ENCODE data around the gene PDE8A. TPM values are rescaled to one million over a fixed set of nuclear protein-coding genes. Genes with fewer than 3 reads are reported as not detected.
A peak's percentile ranks its signal among the peaks of the same experiment; 100 is the strongest.

The PDE8A gene
- total RNA-seq, 2 donors from 2014 or later, result 40.7 to 44.2 TPM

DNA sequence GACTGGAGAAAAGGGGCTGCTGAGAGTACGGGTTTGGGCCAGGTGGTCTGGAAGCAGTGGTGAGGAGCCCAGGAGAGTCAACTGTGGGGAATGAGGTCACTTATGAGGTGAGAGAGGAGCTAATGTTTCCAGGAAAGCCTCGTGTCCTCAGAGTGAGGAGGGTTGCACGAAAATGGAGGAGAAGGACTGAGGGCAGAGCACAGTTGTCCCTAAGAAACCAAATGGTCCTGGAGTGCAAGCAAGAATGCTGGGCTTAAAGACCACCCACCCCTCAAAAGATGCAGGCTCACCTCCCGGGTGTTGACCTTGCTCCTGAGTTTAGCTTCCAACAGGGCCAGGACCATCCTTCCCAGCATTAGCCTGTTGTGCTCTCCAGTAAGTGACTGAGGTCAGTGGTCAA lies 133.2 kb downstream of the PDE8A start:
- Mint-ChIP-seq H3K27ac (no peak overlapping the region), H3K27me3 (no peaks in the 10 kb centered on the region), H3K4me3 (no peak overlapping the region), H3K4me1 (peaks cover 2% of the 10 kb centered on the region), H3K36me3 (ENCODE audit: low read depth) (peaks cover 16% of the 10 kb centered on the region)
- DNase-seq (no peak), ATAC-seq (no peak)
- H3K9me3 ChIP-seq (ENCODE audit: control insufficient read depth, low read length, poor library complexity, severe bottlenecking), result no peaks in the 10 kb centered on the region

DNA sequence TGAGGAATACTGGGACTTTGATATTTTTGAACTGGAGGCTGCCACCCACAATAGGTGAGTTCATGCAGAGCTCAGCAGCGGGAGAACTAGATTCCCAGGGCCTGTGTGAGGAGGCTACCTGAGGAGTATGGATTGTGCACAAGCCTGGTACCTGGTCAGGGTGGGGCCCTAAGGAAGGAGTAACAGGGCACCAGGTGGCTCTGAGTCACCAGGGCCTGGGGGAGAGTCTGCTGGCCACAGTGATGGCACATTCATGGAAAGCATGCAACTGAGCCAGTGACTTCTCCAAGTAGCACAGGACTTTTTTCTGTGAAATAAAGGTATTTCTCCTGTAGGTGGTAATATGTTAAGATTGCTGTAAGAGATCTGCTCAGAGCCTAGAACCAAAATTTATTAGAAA lies 134.4 kb downstream of the PDE8A start:
- Mint-ChIP-seq H3K4me3 (no peak overlapping the region), H3K27me3 (no peaks in the 10 kb centered on the region), H3K36me3 (ENCODE audit: low read depth) (peaks cover 16% of the 10 kb centered on the region), H3K27ac (no peak overlapping the region), H3K4me1 (peaks cover 2% of the 10 kb centered on the region)
- no peaks in the 10 kb centered on the region for H3K9me3 ChIP-seq (ENCODE audit: control insufficient read depth, low read length, poor library complexity, severe bottlenecking)
- DNase-seq (no peak), ATAC-seq (no peak)

DNA sequence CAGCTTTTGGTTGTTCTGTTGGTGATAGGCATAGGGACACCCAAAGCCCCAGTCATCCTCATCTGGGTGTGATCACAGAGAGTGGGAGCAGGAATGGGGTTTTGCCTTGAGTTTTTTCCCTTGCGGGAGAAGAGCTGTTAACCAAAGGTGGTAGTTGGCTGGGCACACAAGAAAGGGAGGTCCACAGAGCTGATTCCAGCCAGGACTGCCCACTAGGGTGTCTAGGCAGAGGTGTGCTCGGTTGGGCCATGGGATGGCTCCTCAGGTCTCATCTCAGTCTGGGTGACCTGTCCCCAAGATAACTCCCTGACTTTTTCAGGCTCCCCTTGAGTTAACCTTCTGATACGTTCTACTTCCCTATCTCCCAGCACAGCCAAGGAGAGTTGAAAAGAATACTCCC lies 134.8 kb downstream of the PDE8A start:
- H3K36me3 Mint-ChIP-seq (ENCODE audit: low read depth), result peaks cover 16% of the 10 kb centered on the region
- H3K9me3 ChIP-seq (ENCODE audit: control insufficient read depth, low read length, poor library complexity, severe bottlenecking), result no peaks in the 10 kb centered on the region
- H3K27ac Mint-ChIP-seq, result no peak overlapping the region
- H3K4me3 Mint-ChIP-seq, result no peak overlapping the region
- H3K27me3 Mint-ChIP-seq, result no peaks in the 10 kb centered on the region
- ATAC-seq, result no peak
- no peak for DNase-seq
- peaks cover 2% of the 10 kb centered on the region for H3K4me1 Mint-ChIP-seq

DNA sequence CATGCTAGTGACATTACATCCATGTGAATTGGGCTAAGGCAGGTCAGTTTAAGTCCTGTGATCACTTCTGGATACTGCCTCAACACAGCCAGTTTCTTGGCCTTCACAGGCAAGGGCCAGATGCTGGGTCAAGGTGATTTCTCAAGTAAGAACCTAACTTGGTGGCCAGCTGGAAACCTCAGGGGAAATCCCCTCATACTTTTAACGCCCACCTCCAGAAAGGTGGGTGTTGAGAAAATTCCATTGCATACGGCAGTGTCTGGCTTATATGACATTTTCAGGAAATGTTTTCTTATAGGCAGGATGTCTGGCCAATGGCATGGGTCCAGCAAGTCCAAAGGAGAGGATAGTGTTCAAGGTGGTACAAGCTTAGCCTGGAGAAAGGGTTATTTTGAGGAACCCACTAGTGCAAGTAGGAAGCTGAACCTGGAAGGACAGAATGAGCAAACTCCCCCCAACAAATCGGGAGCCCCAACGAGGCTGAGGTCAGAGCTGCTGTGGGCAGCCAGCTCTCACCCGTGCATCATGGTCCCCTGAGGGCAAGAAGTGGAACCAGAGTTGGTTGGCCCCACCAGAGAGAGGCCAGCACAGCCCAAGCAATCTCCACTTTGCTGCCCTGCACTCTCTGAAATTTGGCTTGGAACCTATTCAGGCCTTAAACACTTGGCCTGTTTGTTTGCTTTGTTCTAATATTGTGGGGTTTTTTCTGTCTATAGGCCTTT lies 135.4 kb downstream of the PDE8A start:
- no peaks in the 10 kb centered on the region for H3K9me3 ChIP-seq (ENCODE audit: control insufficient read depth, low read length, poor library complexity, severe bottlenecking)
- DNase-seq, result no peak
- no peak for ATAC-seq
- Mint-ChIP-seq H3K36me3 (ENCODE audit: low read depth) (peaks cover 20% of the 10 kb centered on the region), H3K4me3 (no peak overlapping the region), H3K27ac (no peak overlapping the region), H3K4me1 (peaks cover 2% of the 10 kb centered on the region), H3K27me3 (no peaks in the 10 kb centered on the region)

DNA sequence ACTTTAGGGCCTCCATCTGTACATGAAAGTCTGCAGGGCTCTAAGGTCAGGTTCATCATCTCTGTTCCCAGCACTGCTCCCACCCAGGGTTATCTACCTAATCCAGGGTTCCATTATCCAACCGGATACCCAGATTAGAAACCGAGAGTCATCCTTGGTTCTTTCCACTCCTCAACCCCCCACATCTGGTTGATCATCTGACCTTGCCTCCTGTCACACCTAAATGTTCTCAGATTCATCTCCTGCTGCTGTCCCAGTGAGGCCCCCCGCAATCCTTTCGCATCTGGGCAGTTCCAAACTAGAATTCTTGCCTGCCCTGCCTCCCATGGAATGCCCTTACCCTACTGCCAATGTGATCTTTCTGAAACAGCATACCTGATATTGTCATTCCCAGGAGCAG lies 136.5 kb downstream of the PDE8A start:
- DNase-seq, result no peak
- H3K4me1 Mint-ChIP-seq, result peaks cover 2% of the 10 kb centered on the region
- H3K27me3 Mint-ChIP-seq, result no peaks in the 10 kb centered on the region
- no peak overlapping the region for H3K4me3 Mint-ChIP-seq
- no peaks in the 10 kb centered on the region for H3K9me3 ChIP-seq (ENCODE audit: control insufficient read depth, low read length, poor library complexity, severe bottlenecking)
- peaks cover 20% of the 10 kb centered on the region for H3K36me3 Mint-ChIP-seq (ENCODE audit: low read depth)
- peak overlapping the region; percentile 77 for H3K27ac Mint-ChIP-seq
- ATAC-seq, result no peak

DNA sequence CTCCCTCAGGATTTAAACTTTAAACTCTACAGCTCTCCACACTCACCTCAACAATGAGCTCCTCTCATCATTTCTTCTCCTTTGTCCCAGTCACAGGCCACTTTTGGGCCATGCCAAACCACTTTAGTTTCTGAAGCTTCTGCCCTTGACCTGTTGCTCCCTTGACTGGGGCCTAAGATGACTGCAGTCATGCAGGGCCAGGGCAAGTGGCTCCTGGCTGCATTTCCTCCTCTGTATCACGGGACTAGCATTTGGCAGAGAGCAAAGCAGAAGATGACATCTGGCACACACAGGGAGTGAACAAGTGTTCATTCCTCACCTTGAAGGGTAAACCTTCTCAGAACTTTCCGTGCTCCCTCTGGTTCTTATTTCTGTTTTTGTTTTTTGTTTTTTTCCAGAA lies 136.9 kb downstream of the PDE8A start:
- ATAC-seq, result no peak
- H3K9me3 ChIP-seq (ENCODE audit: control insufficient read depth, low read length, poor library complexity, severe bottlenecking), result no peaks in the 10 kb centered on the region
- peaks cover 20% of the 10 kb centered on the region for H3K36me3 Mint-ChIP-seq (ENCODE audit: low read depth)
- no peak for DNase-seq
- no peak overlapping the region for H3K4me3 Mint-ChIP-seq
- no peaks in the 10 kb centered on the region for H3K27me3 Mint-ChIP-seq
- peaks cover 2% of the 10 kb centered on the region for H3K4me1 Mint-ChIP-seq
- H3K27ac Mint-ChIP-seq, result peak overlapping the region; percentile 77

DNA sequence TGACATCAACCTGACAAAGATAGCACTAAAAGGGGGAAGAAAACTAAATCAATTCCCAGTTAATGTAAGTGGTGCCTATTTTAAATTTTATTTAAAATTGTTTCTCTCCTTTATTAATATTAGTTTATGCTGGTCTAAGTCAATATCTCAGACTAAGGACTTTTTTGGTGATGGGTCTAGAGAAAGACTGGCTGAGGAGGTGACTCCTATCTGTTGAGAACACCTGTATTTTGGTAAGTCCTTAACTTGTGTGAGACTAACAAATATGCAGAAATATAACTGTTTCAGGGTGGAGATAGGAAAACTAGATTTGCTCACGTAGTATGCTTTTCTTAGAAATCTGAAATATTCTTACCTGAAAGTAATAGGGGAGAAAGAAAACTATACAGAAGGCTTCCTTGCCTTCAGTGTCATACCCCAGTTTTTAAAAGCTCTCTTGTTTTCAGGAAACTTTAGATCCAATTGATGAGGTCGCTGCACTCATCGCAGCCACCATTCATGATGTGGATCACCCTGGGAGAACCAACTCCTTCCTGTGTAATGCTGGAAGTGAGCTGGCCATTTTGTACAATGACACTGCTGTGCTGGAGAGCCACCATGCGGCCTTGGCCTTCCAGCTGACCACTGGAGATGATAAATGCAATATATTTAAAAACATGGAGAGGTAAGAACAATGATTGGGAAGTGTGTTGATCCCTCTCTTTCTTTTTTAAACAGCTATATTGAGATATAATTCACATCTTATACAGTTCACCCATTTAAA lies 138.9 kb downstream of the PDE8A start:
- H3K27me3 Mint-ChIP-seq, result no peaks in the 10 kb centered on the region
- no peak for DNase-seq
- H3K4me3 Mint-ChIP-seq, result no peak overlapping the region
- no peaks in the 10 kb centered on the region for H3K9me3 ChIP-seq (ENCODE audit: control insufficient read depth, low read length, poor library complexity, severe bottlenecking)
- no peak for ATAC-seq
- no peak overlapping the region for H3K27ac Mint-ChIP-seq
- H3K4me1 Mint-ChIP-seq, result peaks cover 2% of the 10 kb centered on the region
- peaks cover 22% of the 10 kb centered on the region for H3K36me3 Mint-ChIP-seq (ENCODE audit: low read depth)

DNA sequence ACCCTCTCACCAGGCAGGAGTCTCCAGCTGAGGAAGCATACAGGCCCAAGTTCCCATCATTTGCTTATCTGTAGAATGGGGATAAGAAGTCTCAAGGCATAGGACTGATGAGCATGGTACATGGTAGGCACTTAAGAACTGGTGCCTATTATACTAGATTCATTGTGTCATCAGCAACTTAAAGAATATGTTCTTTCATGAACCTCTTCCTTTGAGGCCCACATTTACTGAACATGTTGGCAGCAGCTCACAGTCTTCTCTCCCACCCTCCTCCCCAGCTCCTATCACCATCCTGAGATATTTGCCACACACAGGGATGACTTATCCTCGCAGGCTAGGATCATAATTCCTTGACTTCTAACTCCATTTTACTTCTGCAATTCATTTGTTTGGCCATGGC lies 142.5 kb downstream of the PDE8A start:
- H3K4me1 Mint-ChIP-seq, result peaks cover 2% of the 10 kb centered on the region
- no peak for DNase-seq
- H3K4me3 Mint-ChIP-seq, result no peak overlapping the region
- no peaks in the 10 kb centered on the region for H3K9me3 ChIP-seq (ENCODE audit: control insufficient read depth, low read length, poor library complexity, severe bottlenecking)
- no peak overlapping the region for H3K27ac Mint-ChIP-seq
- peaks cover 9% of the 10 kb centered on the region for H3K36me3 Mint-ChIP-seq (ENCODE audit: low read depth)
- no peak for ATAC-seq
- no peaks in the 10 kb centered on the region for H3K27me3 Mint-ChIP-seq

DNA sequence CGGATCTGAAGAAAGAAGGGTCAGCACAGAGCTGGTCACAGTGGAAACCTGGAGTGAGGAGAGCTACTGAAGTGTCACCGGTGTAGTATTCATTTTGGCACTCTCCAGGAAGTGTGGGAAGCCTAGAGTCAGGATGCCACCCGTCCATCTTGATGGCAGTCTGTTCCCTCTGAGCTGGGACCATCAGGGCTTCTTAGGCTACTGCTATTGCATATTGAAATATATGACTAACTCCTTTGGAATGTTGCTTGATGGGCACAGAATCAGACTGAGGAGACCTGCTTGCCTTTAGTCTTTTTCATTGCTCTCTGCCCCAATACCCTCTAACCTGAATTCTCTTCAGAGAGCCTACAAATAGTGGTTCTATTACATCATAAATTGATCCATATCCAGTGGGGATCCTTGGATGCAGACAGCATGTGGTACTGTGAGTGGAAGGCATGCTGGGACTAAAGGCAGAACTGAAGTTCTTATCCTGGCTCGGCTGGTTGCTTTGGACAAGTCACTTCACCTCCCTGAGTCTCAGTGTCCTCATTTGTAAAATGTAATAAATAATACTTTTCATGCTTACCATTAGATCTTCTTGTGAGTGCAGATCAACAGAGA lies 143.5 kb downstream of the PDE8A start:
- Mint-ChIP-seq H3K4me3 (no peak overlapping the region), H3K27ac (no peak overlapping the region), H3K4me1 (peaks cover 2% of the 10 kb centered on the region), H3K27me3 (no peaks in the 10 kb centered on the region), H3K36me3 (ENCODE audit: low read depth) (peaks cover 12% of the 10 kb centered on the region)
- no peak for ATAC-seq
- no peak for DNase-seq
- H3K9me3 ChIP-seq (ENCODE audit: control insufficient read depth, low read length, poor library complexity, severe bottlenecking), result no peaks in the 10 kb centered on the region

DNA sequence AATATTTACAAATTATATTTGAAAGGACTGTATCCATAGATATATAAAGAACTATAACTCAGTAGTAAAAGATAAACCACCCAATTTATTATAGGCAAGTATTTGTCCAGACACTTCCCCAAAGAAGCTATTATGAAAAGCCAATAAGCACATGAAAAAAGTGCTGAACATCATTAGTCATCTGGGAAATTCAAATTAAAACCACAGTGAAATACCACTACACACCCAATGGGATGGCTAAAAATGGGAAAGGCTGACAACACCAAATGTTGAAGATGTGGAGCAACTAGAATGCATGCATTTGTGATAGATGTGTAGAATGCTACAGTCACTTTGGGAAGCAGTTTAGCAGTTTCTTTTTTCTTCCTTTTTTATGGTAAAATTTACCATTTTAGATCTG lies 147.0 kb downstream of the PDE8A start:
- Mint-ChIP-seq H3K4me3 (no peak overlapping the region), H3K36me3 (ENCODE audit: low read depth) (peaks cover 14% of the 10 kb centered on the region), H3K4me1 (peaks cover 2% of the 10 kb centered on the region), H3K27me3 (no peaks in the 10 kb centered on the region), H3K27ac (no peak overlapping the region)
- no peak for DNase-seq
- H3K9me3 ChIP-seq (ENCODE audit: control insufficient read depth, low read length, poor library complexity, severe bottlenecking), result no peaks in the 10 kb centered on the region
- no peak for ATAC-seq

DNA sequence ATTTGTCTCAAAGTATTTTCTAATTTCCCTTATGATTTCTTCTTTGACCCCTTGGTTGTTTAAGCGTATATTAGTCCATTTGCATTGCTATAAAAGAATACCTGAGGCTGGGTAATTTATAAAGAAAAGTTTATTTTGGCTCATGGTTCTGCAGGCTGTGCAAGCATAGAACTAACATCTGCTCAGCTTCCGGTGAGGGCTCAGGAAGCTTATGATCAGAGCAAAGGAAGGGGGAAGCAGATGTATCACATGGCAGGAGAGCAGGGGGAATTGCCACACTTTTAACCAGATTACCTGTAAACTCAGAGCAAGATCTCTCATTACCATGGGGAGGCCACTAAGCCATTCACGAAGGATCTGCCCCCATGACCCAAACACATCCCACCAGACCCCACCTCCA lies 148.2 kb downstream of the PDE8A start:
- no peaks in the 10 kb centered on the region for H3K9me3 ChIP-seq (ENCODE audit: control insufficient read depth, low read length, poor library complexity, severe bottlenecking)
- DNase-seq (no peak), ATAC-seq (no peak)
- peaks cover 3% of the 10 kb centered on the region for H3K4me1 Mint-ChIP-seq
- no peak overlapping the region for H3K27ac Mint-ChIP-seq
- H3K36me3 Mint-ChIP-seq (ENCODE audit: low read depth), result peaks cover 10% of the 10 kb centered on the region
- H3K4me3 Mint-ChIP-seq, result no peak overlapping the region
- H3K27me3 Mint-ChIP-seq, result no peaks in the 10 kb centered on the region

DNA sequence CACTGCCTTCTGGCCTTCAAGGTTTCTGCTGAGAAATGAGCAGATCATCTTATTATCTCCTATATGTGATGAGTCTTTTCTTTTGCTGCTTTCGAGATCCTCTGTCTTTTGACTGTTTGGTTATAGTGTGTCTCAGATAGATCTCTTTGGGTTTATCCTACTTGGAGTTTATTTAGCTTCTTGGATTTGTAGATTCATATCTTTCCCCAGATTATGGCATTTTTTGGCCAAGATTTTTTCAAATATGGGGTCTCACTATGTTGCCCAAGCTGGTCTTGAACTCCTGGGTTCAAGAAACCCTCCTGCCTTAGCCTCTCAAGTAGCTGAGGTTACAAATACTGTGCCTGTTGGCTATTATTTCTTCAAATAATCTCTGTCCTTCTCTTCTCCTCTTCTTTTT lies 150.3 kb downstream of the PDE8A start:
- Mint-ChIP-seq H3K4me3 (no peak overlapping the region), H3K4me1 (peaks cover 3% of the 10 kb centered on the region), H3K27me3 (no peaks in the 10 kb centered on the region), H3K27ac (no peak overlapping the region), H3K36me3 (ENCODE audit: low read depth) (peaks cover 13% of the 10 kb centered on the region)
- DNase-seq, result no peak
- no peak for ATAC-seq
- no peaks in the 10 kb centered on the region for H3K9me3 ChIP-seq (ENCODE audit: control insufficient read depth, low read length, poor library complexity, severe bottlenecking)

DNA sequence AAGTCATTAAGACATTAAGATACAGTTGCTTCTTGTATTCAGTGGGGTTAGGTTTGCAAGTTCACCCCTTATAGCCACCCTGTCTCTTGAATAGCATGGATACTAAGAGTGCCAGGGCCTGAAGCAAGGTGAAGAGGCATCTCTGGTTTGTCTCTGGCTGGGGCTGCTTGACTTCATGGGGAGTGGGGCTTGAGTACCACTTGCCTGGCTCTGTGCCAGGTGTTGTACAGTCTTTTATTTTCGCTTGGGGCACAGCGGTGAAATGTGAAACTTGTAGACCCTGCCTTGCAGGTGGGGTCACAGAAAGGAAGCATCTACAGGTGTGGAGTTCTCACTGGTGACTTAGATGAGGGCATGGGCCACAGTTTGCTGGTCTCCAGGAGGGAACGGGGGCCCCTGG lies 152.1 kb downstream of the PDE8A start:
- H3K36me3 Mint-ChIP-seq (ENCODE audit: low read depth), result peaks cover 13% of the 10 kb centered on the region

More for the DNA sequence above, 152.1 kb downstream of the PDE8A start:
- no peak for DNase-seq
- Mint-ChIP-seq H3K27ac (no peak overlapping the region), H3K4me1 (peaks cover 3% of the 10 kb centered on the region), H3K4me3 (no peak overlapping the region), H3K27me3 (no peaks in the 10 kb centered on the region)
- ATAC-seq, result no peak
- no peaks in the 10 kb centered on the region for H3K9me3 ChIP-seq (ENCODE audit: control insufficient read depth, low read length, poor library complexity, severe bottlenecking)

Data from T-helper 17 cell (primary cell).